ENCODE measurements around the gene LRMDA. TPM values are rescaled to one million over a fixed set of nuclear protein-coding genes. Genes with fewer than 3 reads are reported as not detected.

The LRMDA gene
- total RNA-seq, 1 donor from 2014 or later: 22.3 TPM

DNA sequence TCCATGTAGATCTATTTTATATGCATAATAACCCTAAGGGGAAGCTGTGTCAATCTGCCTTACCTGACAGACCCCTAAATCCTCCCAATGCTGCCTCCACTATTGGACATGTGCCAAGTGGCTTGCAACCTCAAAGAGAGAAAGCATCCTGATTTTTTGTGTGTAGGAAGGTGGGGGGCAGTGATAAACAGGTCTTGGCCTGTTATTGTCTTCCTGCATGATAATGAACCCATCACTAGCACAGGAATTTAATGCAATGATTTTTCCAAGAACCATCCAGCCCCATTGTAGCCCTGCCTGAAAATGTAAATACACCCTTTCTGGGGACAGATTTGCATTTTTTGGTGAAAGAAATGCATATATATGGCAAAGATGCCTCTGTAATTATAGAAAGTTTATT, 850.2 kb downstream of the LRMDA start:
- no peak for DNase-seq (ENCODE audit: missing footprints)

GRCh38 chr10:76282061-76283025, 850.9 kb downstream of the LRMDA start:
- no peak for ATAC-seq
- DNase-seq (ENCODE audit: missing footprints): peak; percentile 17
- intact Hi-C loops (cut with DNase I): no loop called here

More for the DNA sequence above, 850.2 kb downstream of the LRMDA start:
- intact Hi-C loops (cut with DNase I): no loop called here
- no peak for ATAC-seq

GRCh38 chr10:76284351-76284750, 852.9 kb downstream of the LRMDA start:
- intact Hi-C loops (cut with DNase I): no loop called here

DNA sequence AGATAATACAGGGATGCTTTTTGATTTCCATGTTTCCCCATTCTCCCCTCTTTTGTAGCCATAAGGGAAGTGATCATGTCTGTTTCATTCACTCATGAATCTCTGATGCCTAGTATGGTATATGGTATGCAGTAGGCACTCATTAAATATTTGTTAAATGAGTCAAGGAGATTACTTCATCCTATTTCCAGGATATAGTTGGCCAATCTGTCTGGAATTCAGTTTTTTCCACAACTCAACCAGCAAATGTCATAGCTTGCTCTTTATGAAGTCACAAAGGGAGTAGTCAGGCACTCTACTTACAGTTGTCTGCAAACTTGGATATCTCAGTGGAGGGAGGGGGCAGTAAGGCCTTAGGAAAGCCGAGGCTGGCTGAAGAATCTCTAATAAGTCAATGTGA, 853.6 kb downstream of the LRMDA start:
- DNase-seq (ENCODE audit: missing footprints): no peak
- intact Hi-C loops (cut with DNase I): no loop called here

More at GRCh38 chr10:76284351-76284750, 852.9 kb downstream of the LRMDA start:
- no peak for DNase-seq (ENCODE audit: missing footprints)
- no peak for ATAC-seq

GRCh38 chr10:76285515-76285914, 854.1 kb downstream of the LRMDA start:
- intact Hi-C loops (cut with DNase I): no loop called here
- DNase-seq (ENCODE audit: missing footprints) (no peak), ATAC-seq (no peak)

More for the DNA sequence above, 853.6 kb downstream of the LRMDA start:
- no peak for ATAC-seq

DNA sequence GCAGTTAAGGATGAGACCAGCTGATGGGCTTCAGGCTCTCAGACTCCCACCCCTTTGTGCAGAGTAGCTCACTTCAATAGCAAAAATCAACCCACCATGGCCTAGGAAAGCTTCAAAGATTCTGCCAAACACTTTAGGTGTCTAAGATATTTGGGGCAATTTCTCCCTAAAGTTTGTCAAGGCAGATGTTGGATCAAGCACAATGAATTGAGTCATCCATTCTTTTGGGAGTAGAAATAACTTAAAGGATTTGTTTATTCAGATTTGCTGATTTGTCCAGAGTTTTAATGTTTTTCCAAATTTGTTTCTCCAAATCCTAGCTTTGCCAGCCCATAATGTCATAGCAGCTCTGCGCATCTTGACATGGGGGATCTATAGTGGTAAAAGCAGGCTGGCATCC, 855.1 kb downstream of the LRMDA start:
- no peak for DNase-seq (ENCODE audit: missing footprints)
- ATAC-seq: no peak
- intact Hi-C loops (cut with DNase I): no loop called here

GRCh38 chr10:76287856-76288255, 856.4 kb downstream of the LRMDA start:
- intact Hi-C loops (cut with DNase I): no loop called here
- DNase-seq (ENCODE audit: missing footprints): no peak
- no peak for ATAC-seq

- DNase-seq (ENCODE audit: missing footprints): no peak
- intact Hi-C loops (cut with DNase I): no loop called here
- ATAC-seq: no peak
These were observed 859.8 kb downstream of the LRMDA start for GRCh38 chr10:76291175-76291574.

GRCh38 chr10:76291885-76292284, 860.5 kb downstream of the LRMDA start:
- intact Hi-C loops (cut with DNase I): no loop called here
- DNase-seq (ENCODE audit: missing footprints): no peak
- ATAC-seq: no peak

DNA sequence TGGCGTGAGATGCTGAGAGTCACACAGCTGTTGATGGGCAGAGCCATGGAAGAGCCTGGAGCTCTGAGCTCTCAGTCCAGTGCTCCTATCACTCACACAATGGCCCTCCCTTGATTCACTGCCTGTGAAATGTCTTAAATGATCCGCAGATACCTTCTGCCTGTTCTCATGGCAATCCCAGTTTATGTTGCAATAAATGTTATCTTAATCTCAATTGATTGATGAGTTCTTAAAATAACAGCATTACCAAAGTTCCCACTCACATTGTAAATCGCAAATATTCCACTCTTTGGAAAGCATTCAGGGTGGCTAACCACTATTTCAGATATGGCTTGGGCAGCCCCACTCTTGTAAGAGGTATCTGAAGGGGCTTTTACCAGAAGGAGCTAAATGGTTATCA, 865.5 kb downstream of the LRMDA start:
- intact Hi-C loops (cut with DNase I): no loop called here
- ATAC-seq: no peak
- no peak for DNase-seq (ENCODE audit: missing footprints)

DNA sequence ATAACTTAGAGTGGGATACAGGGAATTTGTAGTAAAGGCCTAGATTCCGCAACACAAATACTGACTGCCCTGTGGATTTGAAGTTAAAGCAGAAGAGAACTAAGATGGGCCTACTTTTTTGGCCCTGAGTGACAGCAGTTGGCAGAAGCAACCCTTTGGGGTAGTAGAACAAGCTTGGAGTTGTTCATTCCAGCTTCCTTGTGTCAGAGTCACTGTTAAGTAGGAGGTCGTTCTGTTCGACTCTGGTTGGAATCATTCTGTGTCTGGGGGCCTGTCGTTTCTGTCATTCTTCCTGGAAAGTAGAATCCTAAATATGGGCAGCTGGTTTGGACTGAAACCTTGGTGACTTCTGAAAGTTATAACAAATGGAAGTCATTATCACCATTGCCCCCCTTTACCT, 865.9 kb downstream of the LRMDA start:
- intact Hi-C loops (cut with DNase I): no loop called here

GRCh38 chr10:76297780-76298281, 866.4 kb downstream of the LRMDA start:
- no peak for ATAC-seq
- no peak for DNase-seq (ENCODE audit: missing footprints)
- intact Hi-C loops (cut with DNase I): no loop called here

More for the DNA sequence above, 865.9 kb downstream of the LRMDA start:
- DNase-seq (ENCODE audit: missing footprints) (no peak), ATAC-seq (no peak)

GRCh38 chr10:76298329-76298728, 866.9 kb downstream of the LRMDA start:
- DNase-seq (ENCODE audit: missing footprints): no peak
- intact Hi-C loops (cut with DNase I): no loop called here
- no peak for ATAC-seq

- intact Hi-C loops (cut with DNase I): no loop called here
- DNase-seq (ENCODE audit: missing footprints): no peak
- no peak for ATAC-seq
These were observed 868.1 kb downstream of the LRMDA start for GRCh38 chr10:76299501-76299900.

- no peak for ATAC-seq
- intact Hi-C loops (cut with DNase I): loop anchor here (5.0 kb wide), 1 partner anchor 246 kb away; no protein-coding TSS in a partner anchor
- DNase-seq (ENCODE audit: missing footprints): no peak
These were observed 869.8 kb downstream of the LRMDA start for GRCh38 chr10:76301211-76301610.

GRCh38 chr10:76301950-76302349, 870.5 kb downstream of the LRMDA start:
- DNase-seq (ENCODE audit: missing footprints) (no peak), ATAC-seq (no peak)
- intact Hi-C loops (cut with DNase I): loop anchor here (2.0 to 5.0 kb wide), 2 partner anchors 245 to 901 kb away; partner anchors contain the start of gene ZNF503

DNA sequence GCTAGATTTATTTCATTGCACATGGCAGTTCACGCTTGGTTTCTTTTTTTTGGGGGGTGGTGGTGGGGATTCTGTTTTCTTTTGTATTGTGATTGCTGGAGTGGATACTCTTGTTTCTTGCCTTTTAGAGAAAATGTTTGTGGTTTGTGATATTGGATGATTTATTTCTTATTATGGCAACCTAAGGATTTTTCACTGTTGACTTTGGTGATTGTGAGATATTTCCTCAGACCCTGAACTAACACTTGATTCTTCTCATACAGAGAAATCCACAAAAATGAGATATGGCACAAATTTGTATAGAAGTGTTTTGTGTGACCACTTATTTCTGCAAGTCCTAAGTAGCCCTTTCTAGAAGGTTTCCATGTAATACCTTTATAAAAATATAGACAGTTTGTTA, 871.1 kb downstream of the LRMDA start:
- DNase-seq (ENCODE audit: missing footprints) (no peak), ATAC-seq (no peak)
- intact Hi-C loops (cut with DNase I): loop anchor here (2.0 to 5.0 kb wide), 2 partner anchors 245 to 902 kb away; partner anchors contain the start of gene ZNF503

DNA sequence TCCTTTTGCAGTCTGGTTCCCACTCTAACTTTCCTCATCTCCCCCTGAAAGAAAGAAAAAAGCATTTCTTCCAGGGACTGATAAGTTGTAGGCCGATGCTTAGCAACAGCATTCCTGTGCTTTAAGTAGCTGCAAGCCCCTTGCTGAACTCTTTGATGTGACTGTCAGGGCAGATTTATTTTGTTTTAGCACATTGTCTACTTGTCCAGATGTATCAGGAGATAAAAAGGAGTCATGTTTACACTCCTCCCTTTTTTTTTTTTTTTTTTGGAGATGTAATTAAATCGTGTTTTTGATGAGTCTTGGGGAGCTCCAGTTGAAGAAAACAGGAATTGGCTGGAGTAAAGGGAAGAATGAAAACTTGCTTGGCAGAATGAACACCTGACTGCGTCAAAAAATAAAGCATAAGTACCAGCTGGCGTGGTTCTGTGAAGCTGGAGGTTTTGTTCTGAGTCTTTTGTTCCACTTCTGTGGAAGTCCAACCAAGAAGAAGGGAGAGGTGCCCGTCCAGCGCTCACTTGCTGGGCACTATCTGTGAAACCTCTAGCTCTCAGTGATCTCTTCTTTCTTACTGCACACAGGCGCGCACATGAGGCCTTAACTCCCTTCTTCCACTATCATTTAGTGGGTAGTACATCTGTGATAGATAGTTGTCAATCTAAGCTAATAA, 871.7 kb downstream of the LRMDA start:
- intact Hi-C loops (cut with DNase I): loop anchor here (1.0 to 5.0 kb wide), 3 partner anchors 244 to 902 kb away; partner anchors contain the start of gene ZNF503
- DNase-seq (ENCODE audit: missing footprints) (no peak), ATAC-seq (no peak)

- DNase-seq (ENCODE audit: missing footprints) (peak; percentile 77), ATAC-seq (peak; percentile 96)
- intact Hi-C loops (cut with DNase I): loop anchor here (1.0 to 5.0 kb wide), 3 partner anchors 244 to 903 kb away; partner anchors contain the start of gene ZNF503
These were observed 872.4 kb downstream of the LRMDA start for GRCh38 chr10:76303682-76304316.
